Prostate gland (tissue), 2 donors: Measurements from ENCODE around the gene MIS18A. TPM values are rescaled to one million over a fixed set of nuclear protein-coding genes. Genes with fewer than 3 reads are reported as not detected.

Experiments
- DNase-seq: peaks from one replicate; pipeline ENCODE4 v3.0.0-alpha.2; 2019; ENCODE audit warnings: low spot score
- H3K27ac ChIP-seq, 2 donors: fragments of 200-600 bp; sonication (generic); 2 replicates each; pipeline ENCODE4 v1.5.1; 2017 to 2019
- H3K27me3 ChIP-seq: fragments of 200-600 bp; sonication (generic); replicated peaks from 2 replicates; pipeline ENCODE4 v1.5.1; 2019; ENCODE audit not compliant: insufficient read depth
- H3K36me3 ChIP-seq, 2 donors: fragments of 200-600 bp; sonication (generic); 1 replicate in 1 of 2; 2 replicates in 1 of 2; pipeline versions ENCODE4 v1.5.1 to v1.8.1; 2017 to 2019
- H3K4me1 ChIP-seq: fragments of 200-600 bp; sonication (generic); replicated peaks from 2 replicates; pipeline ENCODE4 v1.5.1; 2019
- H3K4me3 ChIP-seq, 2 donors: fragments of 200-600 bp; sonication (generic); 2 replicates each; pipeline ENCODE4 v1.5.1; 2017 to 2019
- H3K9me3 ChIP-seq: fragments of 200-600 bp; sonication (generic); 2 replicates; pipeline ENCODE4 v1.5.1; 2017
- CTCF ChIP-seq, 4 experiments: fragments of 200-600 bp in 2 of 4; fragments of 450-650 bp in 2 of 4; sonication (generic) in 2 of 4; IDR thresholded peaks; 1 replicate in 3 of 4; 2 replicates in 1 of 4; pipeline ENCODE4 v1.5.1; 2016 to 2019; ENCODE audit warnings: antibody characterized with exemption in 4 of 4, mild to moderate bottlenecking in 2 of 4, moderate library complexity in 2 of 4
- POLR2A ChIP-seq: fragments of 450-650 bp; IDR thresholded peaks from one replicate; pipeline ENCODE4 v1.6.1; 2016; ENCODE audit warnings: antibody characterized with exemption, mild to moderate bottlenecking
- POLR2AphosphoS5 ChIP-seq: sonication (generic); formaldehyde crosslinking; IDR thresholded peaks from one replicate; pipeline ENCODE4 v1.6.1; 2017; ENCODE audit warnings: antibody characterized with exemption
- WGBS: methylation state at CpG from one replicate; pipeline ENCODE4 v1.1.5; 2018; 5-methylcytosine and 5-hydroxymethylcytosine counted together
- intact Hi-C: fragments of 100-400 bp; cut with DNase I; formaldehyde crosslinking; loops from one replicate; pipeline ENCODE4 v1.14.2; 2022
- total RNA-seq, 2 donors: library from RNA; depleted of rRNA; stranded (reverse); fragments of >200 nt; gene quantifications; one replicate each; pipeline ENCODE4 v1.1.0, GENCODE V29; 2016

The MIS18A gene
- total RNA-seq, 2 donors from 2014 or later, result 10.7 to 17.8 TPM

- intact Hi-C loops, result no loop called here
- Histone ChIP-seq H3K4me1 (peaks cover 5% of the 10 kb centered on the region), H3K4me3 (no peak overlapping the region), H3K27me3 (no peaks in the 10 kb centered on the region), H3K27ac (no peak overlapping the region), H3K9me3 (no peaks in the 10 kb centered on the region), H3K36me3 (no peaks in the 10 kb centered on the region)
- DNase-seq, result no peak
- 85% methylated on average over 3 of the region's 3 CpGs for WGBS
- TF ChIP-seq POLR2AphosphoS5 (no peak), CTCF (IDR thresholded peaks at IDR 0.05) (no peak), POLR2A (no peak)
These were observed 41.8 kb downstream of the MIS18A start for GRCh38 chr21:32237021-32237420.

- no peak for TF ChIP-seq CTCF (IDR thresholded peaks at IDR 0.05)
- TF ChIP-seq POLR2AphosphoS5, result no peak
- no peak for TF ChIP-seq POLR2A
- intact Hi-C loops, result no loop called here
- no peak overlapping the region for H3K27ac ChIP-seq
- no peaks in the 10 kb centered on the region for H3K27me3 ChIP-seq
- H3K4me1 ChIP-seq, result no peaks in the 10 kb centered on the region
- H3K4me3 ChIP-seq, result no peak overlapping the region
- WGBS, result 93% methylated on average over 4 of the region's 4 CpGs
- H3K9me3 ChIP-seq, result no peaks in the 10 kb centered on the region
- no peak for DNase-seq
- no peaks in the 10 kb centered on the region for H3K36me3 ChIP-seq
These were observed 45.0 kb downstream of the MIS18A start for GRCh38 chr21:32233722-32234301.

GRCh38 chr21:32233055-32233546 is 45.7 kb downstream of the MIS18A start:
- TF ChIP-seq POLR2AphosphoS5 (no peak), POLR2A (no peak), CTCF (IDR thresholded peaks at IDR 0.05) (no peak)
- Histone ChIP-seq H3K9me3 (no peaks in the 10 kb centered on the region), H3K27ac (no peak overlapping the region), H3K27me3 (no peaks in the 10 kb centered on the region), H3K4me1 (no peaks in the 10 kb centered on the region), H3K4me3 (no peak overlapping the region), H3K36me3 (no peaks in the 10 kb centered on the region)
- DNase-seq, result no peak
- intact Hi-C loops, result no loop called here
- 69% methylated on average over 4 of the region's 4 CpGs for WGBS

GRCh38 chr21:32226444-32226843 is 52.4 kb downstream of the MIS18A start:
- no peaks in the 10 kb centered on the region for H3K4me1 ChIP-seq
- no peaks in the 10 kb centered on the region for H3K27me3 ChIP-seq
- intact Hi-C loops, result no loop called here
- H3K4me3 ChIP-seq, result no peak overlapping the region
- H3K27ac ChIP-seq, result no peak overlapping the region
- 87% methylated on average over 1 of the region's 1 CpG for WGBS
- H3K36me3 ChIP-seq, result no peaks in the 10 kb centered on the region
- no peaks in the 10 kb centered on the region for H3K9me3 ChIP-seq
- no peak for TF ChIP-seq POLR2A
- no peak for TF ChIP-seq CTCF (IDR thresholded peaks at IDR 0.05)
- no peak for TF ChIP-seq POLR2AphosphoS5
- no peak for DNase-seq

Other genes with a start within 250 kb of the MIS18A start
- gene MRAP, start 19.8 kb upstream of the MIS18A start, total RNA-seq, result 1 to 10 TPM in 1 of 2 donors, not detected in 1; 4.7 TPM
- 10 to 100 TPM; 33.4 to 41.4 TPM for gene URB1, start 114.0 kb upstream of the MIS18A start, total RNA-seq
- gene EVA1C, start 133.7 kb upstream of the MIS18A start, total RNA-seq, result 10 to 100 TPM; 45.7 to 48.6 TPM